Muscle layer of duodenum (tissue), 2 donors: ENCODE data around the gene RIMBP2.
"Not testable (repeated sequence)": the region's sequence is repeated elsewhere in the genome, so short reads cannot be mapped to it uniquely, and the experiment has no call there.

Source experiments
- H3K27ac ChIP-seq: one replicate; pipeline ENCODE4 v1.7.0; 2013; ENCODE audit warnings: mild to moderate bottlenecking, low read length
- H3K27me3 ChIP-seq: one replicate; pipeline ENCODE4 v1.7.0; 2013; ENCODE audit warnings: low read depth, mild to moderate bottlenecking, control low read depth, low read length
- H3K36me3 ChIP-seq, 2 donors: one replicate each; pipeline ENCODE4 v1.7.0; 2013; ENCODE audit warnings: low read length in 2 of 2, control low read depth in 1 of 2, mild to moderate bottlenecking in 1 of 2; ENCODE audit not compliant: insufficient read depth in 2 of 2, control insufficient read depth in 1 of 2
- H3K4me1 ChIP-seq, 2 donors: one replicate each; pipeline ENCODE4 v1.7.0; 2013; ENCODE audit warnings: low read length in 2 of 2, mild to moderate bottlenecking in 2 of 2, control low read depth in 1 of 2, moderate library complexity in 1 of 2; ENCODE audit not compliant: insufficient read depth in 2 of 2, control insufficient read depth in 1 of 2
- H3K4me3 ChIP-seq, 2 donors: one replicate each; pipeline ENCODE4 v1.7.0; 2013; ENCODE audit warnings: low read length in 2 of 2, low read depth in 1 of 2, mild to moderate bottlenecking in 1 of 2
- H3K9me3 ChIP-seq, 2 donors: one replicate each; pipeline ENCODE4 v1.7.0; 2013; ENCODE audit warnings: low read length in 2 of 2, control low read depth in 1 of 2, mild to moderate bottlenecking in 1 of 2; ENCODE audit not compliant: control insufficient read depth in 1 of 2
- donor health status: healthy.

Gene RIMBP2

DNA sequence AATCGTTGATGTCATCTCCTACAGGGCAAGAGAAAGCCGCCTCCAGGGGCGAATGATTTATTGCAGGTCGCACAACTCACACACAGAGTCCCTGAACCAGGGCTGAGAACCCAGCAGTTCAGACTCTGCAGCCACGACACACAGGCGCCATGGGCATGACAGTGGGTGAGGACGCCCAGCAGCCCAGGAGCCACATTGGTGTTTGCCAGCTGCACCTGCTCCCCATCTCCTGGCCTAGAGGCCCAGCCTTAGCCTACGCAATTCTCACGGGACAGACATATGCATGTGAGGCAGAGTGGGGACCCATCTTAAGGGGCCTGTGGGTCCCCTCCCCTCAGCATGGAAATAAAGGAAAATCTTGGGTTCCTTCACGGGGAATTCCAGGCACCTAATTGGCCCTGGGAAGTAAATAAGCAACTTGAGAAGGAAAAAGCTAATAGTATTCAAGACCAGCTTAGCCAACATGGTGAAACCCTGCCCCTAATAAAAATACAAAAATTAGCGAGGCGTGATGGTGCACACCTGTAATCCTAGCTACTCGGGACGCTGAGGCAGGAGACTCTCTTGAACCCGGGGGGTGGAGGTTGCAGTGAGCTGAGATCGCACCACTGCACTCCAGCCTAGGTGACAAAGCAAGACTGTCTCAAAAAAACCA lies 69.3 kb downstream of the RIMBP2 start:
- H3K4me3 ChIP-seq: no peak overlapping the region
- no peaks in the 10 kb centered on the region for H3K27me3 ChIP-seq
- no peaks in the 10 kb centered on the region for H3K36me3 ChIP-seq
- H3K9me3 ChIP-seq: peaks cover 0 to 4% of the 10 kb centered on the region in 2 donors
- H3K4me1 ChIP-seq: no peaks in the 10 kb centered on the region
- H3K27ac ChIP-seq: no peak overlapping the region

- not testable (repeated sequence) for H3K4me1 ChIP-seq, H3K9me3 ChIP-seq, H3K27ac ChIP-seq, H3K4me3 ChIP-seq, H3K27me3 ChIP-seq, H3K36me3 ChIP-seq
Measured at GRCh38 chr12:130646191-130646590, 69.9 kb downstream of the RIMBP2 start.

DNA sequence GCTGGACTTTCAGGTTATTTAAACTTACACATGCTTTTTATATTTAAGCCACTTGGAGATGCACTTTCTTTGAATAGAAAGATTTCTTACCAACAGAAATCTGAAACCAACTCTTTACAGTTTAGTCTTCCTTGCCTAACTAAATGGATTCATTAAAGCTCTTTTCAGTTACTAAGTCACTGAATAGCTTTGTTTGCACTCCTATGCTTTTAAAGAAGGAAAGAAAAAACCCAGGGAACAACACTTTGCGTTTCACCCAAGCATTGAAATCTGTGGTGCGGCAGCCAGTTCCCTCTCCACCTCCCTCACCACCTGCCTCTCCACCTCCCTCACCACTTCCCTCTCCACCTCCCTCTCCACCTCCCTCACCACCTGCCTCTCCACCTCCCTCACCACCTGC lies 70.3 kb downstream of the RIMBP2 start:
- no peak overlapping the region for H3K27ac ChIP-seq
- H3K4me3 ChIP-seq: no peak overlapping the region
- no peaks in the 10 kb centered on the region for H3K27me3 ChIP-seq
- H3K4me1 ChIP-seq: no peaks in the 10 kb centered on the region
- peaks cover 0 to 4% of the 10 kb centered on the region in 2 donors for H3K9me3 ChIP-seq
- no peaks in the 10 kb centered on the region for H3K36me3 ChIP-seq

DNA sequence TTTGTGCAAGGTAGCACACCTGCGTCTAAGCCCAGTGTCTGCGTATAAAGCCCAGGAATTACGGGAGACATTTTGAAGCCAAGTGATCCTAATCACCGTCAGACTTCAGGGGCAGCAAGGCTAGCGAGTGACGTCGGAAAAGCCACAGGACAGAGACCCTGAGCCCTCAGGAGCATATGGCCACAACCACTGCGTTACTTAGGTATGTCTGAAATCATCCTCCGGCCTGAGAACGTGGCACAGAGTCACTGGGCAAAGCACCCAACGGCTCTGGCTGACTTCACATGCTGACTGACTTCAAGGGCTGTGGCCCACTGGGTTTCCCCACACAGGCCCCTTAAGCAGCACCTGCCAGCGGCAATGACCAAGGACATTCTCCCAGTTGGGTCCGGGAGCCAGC lies 71.5 kb downstream of the RIMBP2 start:
- Histone ChIP-seq H3K4me1 (no peaks in the 10 kb centered on the region), H3K27me3 (no peaks in the 10 kb centered on the region), H3K36me3 (no peaks in the 10 kb centered on the region), H3K9me3 (peaks cover 0 to 4% of the 10 kb centered on the region in 2 donors), H3K4me3 (no peak overlapping the region), H3K27ac (no peak overlapping the region)

GRCh38 chr12:130644146-130644545 lies 72.0 kb downstream of the RIMBP2 start:
- Histone ChIP-seq H3K4me1 (no peaks in the 10 kb centered on the region), H3K9me3 (peaks cover 0 to 4% of the 10 kb centered on the region in 2 donors), H3K36me3 (no peaks in the 10 kb centered on the region), H3K27ac (no peak overlapping the region), H3K27me3 (no peaks in the 10 kb centered on the region), H3K4me3 (no peak overlapping the region)

DNA sequence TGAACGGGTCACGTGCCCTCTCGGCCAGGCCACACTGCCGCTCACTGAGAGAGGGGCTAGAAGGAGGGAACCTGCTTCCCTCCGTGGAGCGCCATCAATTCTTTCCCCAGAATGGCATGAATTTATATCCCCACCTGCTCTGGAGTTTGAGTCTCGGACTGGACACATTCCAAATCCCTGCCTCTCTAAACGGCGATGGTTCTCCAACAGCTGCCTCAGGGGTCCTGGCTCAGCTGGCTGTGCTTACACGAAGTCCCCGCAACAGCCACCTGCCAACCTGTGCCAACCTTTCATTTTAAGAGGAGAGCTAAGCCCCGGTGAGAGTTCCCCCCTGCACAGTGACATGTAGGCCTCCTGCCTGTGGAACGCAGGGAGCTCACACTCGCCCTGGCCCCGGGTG lies 73.2 kb downstream of the RIMBP2 start:
- H3K27me3 ChIP-seq: no peaks in the 10 kb centered on the region
- H3K27ac ChIP-seq: no peak overlapping the region
- peaks cover 0 to 4% of the 10 kb centered on the region in 2 donors for H3K9me3 ChIP-seq
- no peaks in the 10 kb centered on the region for H3K4me1 ChIP-seq
- no peak overlapping the region for H3K4me3 ChIP-seq
- H3K36me3 ChIP-seq: no peaks in the 10 kb centered on the region

DNA sequence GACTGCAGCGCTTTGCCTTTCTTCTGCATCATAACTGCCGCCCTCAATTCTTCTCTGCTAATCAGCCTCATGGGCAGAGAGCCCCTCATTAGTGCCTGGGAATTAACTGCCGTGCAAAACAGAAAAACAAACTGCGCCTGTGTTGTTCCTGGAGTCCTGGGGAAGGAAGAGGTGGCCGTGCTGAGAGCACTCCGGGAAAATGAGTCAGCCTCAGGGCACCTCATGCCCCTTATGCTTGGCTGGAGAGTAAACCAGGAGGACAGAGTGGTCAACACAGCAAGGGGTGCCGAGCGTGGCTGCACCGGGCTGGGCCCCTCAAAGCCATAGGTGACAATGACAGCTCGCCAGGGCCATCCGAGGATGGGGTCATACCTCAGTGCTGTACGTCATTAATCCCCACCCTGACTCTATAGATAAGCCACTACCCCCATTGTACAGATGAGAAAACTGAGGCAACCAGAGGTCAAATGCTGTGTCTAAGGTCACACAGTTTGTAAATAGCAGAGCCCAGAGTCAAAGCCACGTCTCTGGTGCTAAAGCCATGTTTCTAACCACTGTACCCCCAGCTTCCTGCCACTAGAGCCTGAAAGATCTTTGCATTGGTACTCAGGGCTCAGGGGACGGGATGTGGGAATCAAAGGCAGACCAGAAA lies 74.4 kb downstream of the RIMBP2 start:
- Histone ChIP-seq H3K27me3 (no peaks in the 10 kb centered on the region), H3K27ac (no peak overlapping the region), H3K36me3 (no peaks in the 10 kb centered on the region), H3K4me1 (no peaks in the 10 kb centered on the region), H3K4me3 (no peak overlapping the region), H3K9me3 (peaks cover 0 to 4% of the 10 kb centered on the region in 2 donors)

GRCh38 chr12:130640901-130641300 lies 75.2 kb downstream of the RIMBP2 start:
- Histone ChIP-seq H3K27me3 (no peaks in the 10 kb centered on the region), H3K4me3 (no peak overlapping the region), H3K36me3 (no peaks in the 10 kb centered on the region), H3K9me3 (peaks cover 0 to 4% of the 10 kb centered on the region in 2 donors), H3K27ac (no peak overlapping the region), H3K4me1 (no peaks in the 10 kb centered on the region)

GRCh38 chr12:130640496-130640895 lies 75.6 kb downstream of the RIMBP2 start:
- no peak overlapping the region for H3K27ac ChIP-seq
- peaks cover 0 to 4% of the 10 kb centered on the region in 2 donors for H3K9me3 ChIP-seq
- H3K4me1 ChIP-seq: no peaks in the 10 kb centered on the region
- H3K27me3 ChIP-seq: no peaks in the 10 kb centered on the region
- no peaks in the 10 kb centered on the region for H3K36me3 ChIP-seq
- no peak overlapping the region for H3K4me3 ChIP-seq

GRCh38 chr12:130639476-130640424 lies 76.3 kb downstream of the RIMBP2 start:
- no peaks in the 10 kb centered on the region for H3K4me1 ChIP-seq
- H3K36me3 ChIP-seq: no peaks in the 10 kb centered on the region
- peaks cover 0 to 3% of the 10 kb centered on the region in 2 donors for H3K9me3 ChIP-seq
- no peaks in the 10 kb centered on the region for H3K27me3 ChIP-seq
- no peak overlapping the region for H3K4me3 ChIP-seq
- H3K27ac ChIP-seq: no peak overlapping the region

DNA sequence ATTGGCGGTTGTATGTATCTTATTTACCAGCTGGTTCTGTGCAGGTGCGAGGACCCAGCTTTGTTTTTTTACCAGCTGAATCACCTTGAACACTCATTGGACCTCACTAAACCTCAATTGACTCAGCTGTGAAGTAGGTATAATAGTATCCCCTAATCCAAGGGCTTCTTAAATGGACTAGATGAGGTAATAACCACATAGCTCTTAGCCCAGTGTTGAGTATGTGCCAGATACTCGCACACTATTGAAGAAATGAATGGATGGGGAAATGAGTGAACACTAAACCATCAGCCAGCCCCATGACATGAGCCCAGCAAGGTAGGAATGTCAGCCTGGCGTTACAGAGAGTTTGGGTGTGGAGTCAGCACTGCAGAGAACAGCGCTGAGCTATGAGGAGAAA lies 79.7 kb downstream of the RIMBP2 start:
- Histone ChIP-seq H3K4me1 (no peaks in the 10 kb centered on the region), H3K27ac (no peak overlapping the region), H3K27me3 (no peaks in the 10 kb centered on the region), H3K36me3 (no peaks in the 10 kb centered on the region), H3K4me3 (no peak overlapping the region), H3K9me3 (no peaks in the 10 kb centered on the region)
